HuH-7 (cell line): ENCODE results near the gene NAALADL1.
"Not testable (repeated sequence)": the region's sequence is repeated elsewhere in the genome, so short reads cannot be mapped to it uniquely, and the experiment has no call there.

Experiments
- DNase-seq: peaks from one replicate; pipeline ENCODE4 v3.0.0; 2011; ENCODE audit warnings: low spot score

Gene NAALADL1

GRCh38 chr11:65047581-65048422, 10.6 kb downstream of the NAALADL1 start:
- DNase-seq: no peak

GRCh38 chr11:65045728-65046127, 12.6 kb downstream of the NAALADL1 start:
- no peak for DNase-seq

GRCh38 chr11:65045061-65045460, 13.3 kb downstream of the NAALADL1 start:
- DNase-seq: no peak

GRCh38 chr11:65043881-65044501, 14.4 kb downstream of the NAALADL1 start:
- DNase-seq: no peak

- DNase-seq: no peak
These were observed 15.5 kb downstream of the NAALADL1 start for GRCh38 chr11:65042891-65043290.

GRCh38 chr11:65040847-65041622, 17.3 kb downstream of the NAALADL1 start, which contains the start of gene SAC3D1:
Gene SAC3D1 (plus strand): TSS chr11:65041210. CDS start chr11:65041293, 83 bp downstream.
- DNase-seq: peak; percentile 90

GRCh38 chr11:65040520-65040846, 17.9 kb downstream of the NAALADL1 start:
- DNase-seq: no peak

- DNase-seq: no peak
These were observed 21.4 kb downstream of the NAALADL1 start for GRCh38 chr11:65036931-65037330.

- DNase-seq: no peak
These were observed 22.8 kb downstream of the NAALADL1 start for GRCh38 chr11:65035579-65035978.

- DNase-seq: no peak
These were observed 23.9 kb downstream of the NAALADL1 start for GRCh38 chr11:65034423-65034822.

- no peak for DNase-seq
These were observed 26.1 kb downstream of the NAALADL1 start for GRCh38 chr11:65032216-65032615.

GRCh38 chr11:65027213-65028067, 30.9 kb downstream of the NAALADL1 start, which contains the start of gene SNX15:
Gene SNX15 (plus strand): TSS chr11:65027439. CDS start chr11:65027538, 99 bp downstream.
- peak; percentile 78 for DNase-seq

- no peak for DNase-seq
These were observed 31.5 kb downstream of the NAALADL1 start for GRCh38 chr11:65026810-65027209.

- DNase-seq: not testable (repeated sequence)
These were observed 34.9 kb downstream of the NAALADL1 start for GRCh38 chr11:65023502-65023901.

GRCh38 chr11:65021509-65021908, 36.8 kb downstream of the NAALADL1 start:
- DNase-seq: no peak

GRCh38 chr11:65021003-65021402, 37.4 kb downstream of the NAALADL1 start:
- DNase-seq: no peak

GRCh38 chr11:65019824-65020223, 38.5 kb downstream of the NAALADL1 start:
- no peak for DNase-seq

- no peak for DNase-seq
These were observed 40.4 kb downstream of the NAALADL1 start for GRCh38 chr11:65017937-65018336.

- DNase-seq: no peak
These were observed 41.6 kb downstream of the NAALADL1 start for GRCh38 chr11:65016705-65017104.

- DNase-seq: no peak
These were observed 43.6 kb downstream of the NAALADL1 start for GRCh38 chr11:65014726-65015227.
